ENCODE measurements around the gene ZNF263. TPM values are rescaled to one million over a fixed set of nuclear protein-coding genes. Genes with fewer than 3 reads are reported as not detected.

The ZNF263 gene
- total and polyA plus RNA-seq, 9 of the 15 experiments (the other 6 are each of a cell fraction or from before 2014, with no cell fraction given), result 4.6 to 48.3 (median 31.8) TPM

GRCh38 chr16:3234857-3235561 is 48.3 kb upstream of the ZNF263 start, which contains the start of gene ZNF200 (continued):
- TF ChIP-seq ARID4B (CRISPR knock-in tag; IDR thresholded peaks at IDR 0.05) (peak; percentile 99), EZH2 (IDR thresholded peaks at IDR 0.05; ENCODE audit: borderline replicate concordance, low read depth, low read length) (no peak), ZBTB49 (CRISPR knock-in tag; IDR thresholded peaks at IDR 0.05; ENCODE audit: borderline replicate concordance) (no peak), HMGXB4 (CRISPR knock-in tag; IDR thresholded peaks at IDR 0.05) (0 out of 2 replicates have a peak, but pooled peaks have one; percentile 23), CBX1 (IDR thresholded peaks at IDR 0.05; ENCODE audit: low read depth) (peak; percentile 49; the same call in 1 of the 2 replicates), ZC3H4 (CRISPR knock-in tag; IDR thresholded peaks at IDR 0.05; ENCODE audit: borderline replicate concordance) (no peak), ZNF121 (CRISPR knock-in tag; conservative IDR thresholded peaks at IDR 0.05) (no peak), PREB (CRISPR knock-in tag; IDR thresholded peaks at IDR 0.05) (no peak), SLC30A9 (CRISPR knock-in tag; IDR thresholded peaks at IDR 0.05) (no peak), ZC3H8 (IDR thresholded peaks at IDR 0.05) (no peak), GMEB1 (CRISPR knock-in tag; IDR thresholded peaks at IDR 0.05) (peak; percentile 57), ZFP30 (CRISPR knock-in tag; IDR thresholded peaks at IDR 0.05; ENCODE audit: borderline replicate concordance) (no peak), ARID1B (IDR thresholded peaks at IDR 0.05) (no peak), RUNX1 (IDR thresholded peaks at IDR 0.05; ENCODE audit: low read depth) (no peak), KLF13 (tag; IDR thresholded peaks at IDR 0.05; ENCODE audit: borderline replicate concordance, low read depth) (peak; percentile 54; the same call in 1 of the 2 replicates), ZNF586 (CRISPR knock-in tag; conservative IDR thresholded peaks at IDR 0.05) (no peak)
